ENCODE results near the gene EDDM3A.

GRCh38 chr14:20775901-20776300 lies 30.2 kb downstream of the EDDM3A start:
- TF ChIP-seq CTCF (IDR thresholded peaks at IDR 0.05; ENCODE audit: insufficient read depth, low read length) (no peak), POLR2AphosphoS5 (IDR thresholded peaks at IDR 0.05; ENCODE audit: low read depth) (no peak), REST (IDR thresholded peaks at IDR 0.05; ENCODE audit: insufficient replicate concordance, low read depth) (no peak), GABPA (IDR thresholded peaks at IDR 0.05; ENCODE audit: low read depth) (no peak)
